Mesendoderm (in vitro differentiated cells): ENCODE measurements around the gene SLC23A2. TPM values are rescaled to one million over a fixed set of nuclear protein-coding genes. Genes with fewer than 3 reads are reported as not detected.

Experiments used
- DNase-seq: peaks from one replicate; pipeline ENCODE4 v3.0.0; 2013
- H2AK5ac ChIP-seq: 2 replicates; pipeline ENCODE4 v1.6.1; 2013; ENCODE audit warnings: low read length, inconsistent platforms
- H2BK120ac ChIP-seq: 2 replicates; pipeline ENCODE4 v1.6.1; 2013; ENCODE audit warnings: low read depth, mild to moderate bottlenecking, low read length, moderate library complexity, mixed read lengths
- H2BK15ac ChIP-seq: replicated peaks from 2 replicates; pipeline ENCODE4 v1.6.1; 2013; ENCODE audit warnings: low read depth, mild to moderate bottlenecking, moderate library complexity
- H2BK5ac ChIP-seq: 2 replicates; pipeline ENCODE4 v1.6.1; 2013; ENCODE audit warnings: low read length, inconsistent platforms
- H3K18ac ChIP-seq: 2 replicates; pipeline ENCODE4 v1.6.1; 2013; ENCODE audit warnings: mild to moderate bottlenecking, low read length, mixed read lengths
- H3K23ac ChIP-seq: one replicate; pipeline ENCODE4 v1.6.1; 2013; ENCODE audit warnings: low read length
- H3K27ac ChIP-seq: 2 replicates; pipeline ENCODE4 v1.5.1; 2013; ENCODE audit warnings: low read depth, mild to moderate bottlenecking, inconsistent platforms, low read length, moderate library complexity
- H3K27me3 ChIP-seq: 2 replicates; pipeline ENCODE4 v1.6.1; 2013; ENCODE audit warnings: low read length, control low read depth, mild to moderate bottlenecking, inconsistent platforms; ENCODE audit not compliant: insufficient read depth, poor library complexity
- H3K36me3 ChIP-seq: 2 replicates; pipeline ENCODE4 v1.6.1; 2013; ENCODE audit warnings: low read length, inconsistent platforms; ENCODE audit not compliant: control insufficient read depth, insufficient read depth
- H3K4ac ChIP-seq: one replicate; pipeline ENCODE4 v1.6.1; 2013; ENCODE audit warnings: low read depth, mild to moderate bottlenecking, low read length, moderate library complexity
- H3K4me1 ChIP-seq: 2 replicates; pipeline ENCODE4 v1.6.1; 2013; ENCODE audit warnings: low read depth, low read length, inconsistent platforms; ENCODE audit not compliant: control insufficient read depth
- H3K4me2 ChIP-seq: 2 replicates; pipeline ENCODE4 v1.6.1; 2013; ENCODE audit warnings: low read length
- H3K4me3 ChIP-seq: 2 replicates; pipeline ENCODE4 v1.5.1; 2013; ENCODE audit warnings: mild to moderate bottlenecking, low read length
- H3K56ac ChIP-seq: one replicate; pipeline ENCODE4 v1.6.1; 2013; ENCODE audit warnings: low read length
- H3K79me1 ChIP-seq: 2 replicates; pipeline ENCODE4 v1.6.1; 2013; ENCODE audit warnings: low read length, inconsistent platforms
- H3K79me2 ChIP-seq: 2 replicates; pipeline ENCODE4 v1.6.1; 2013; ENCODE audit warnings: mild to moderate bottlenecking, low read length; ENCODE audit not compliant: control insufficient read depth, insufficient read depth
- H3K9ac ChIP-seq: 2 replicates; pipeline ENCODE4 v1.6.1; 2013; ENCODE audit warnings: low read length, inconsistent platforms
- H4K5ac ChIP-seq: one replicate; pipeline ENCODE4 v1.6.1; 2013; ENCODE audit warnings: low read length
- H4K8ac ChIP-seq: one replicate; pipeline ENCODE4 v1.6.1; 2013; ENCODE audit warnings: low read depth, mild to moderate bottlenecking, control low read depth, low read length, moderate library complexity
- WGBS: extraction: QIAGEN DNeasy Blood & Tissue Kit; methylation state at CpG from one replicate; pipeline ENCODE4 v1.1.7; 2013; ENCODE audit warnings: low lambda C conversion rate, missing lambda C conversion rate; ENCODE audit not compliant: insufficient coverage; ENCODE audit errors: extremely low coverage; 5-methylcytosine and 5-hydroxymethylcytosine counted together
- polyA plus RNA-seq, 2 experiments: library from polyadenylated mRNA; stranded (reverse); fragments of 200-250 nt; gene quantifications; one replicate each; pipeline ENCODE4 v1.2.3, GENCODE V29; 2013

Gene SLC23A2
- 8.1 TPM for polyA plus RNA-seq (2013, experiment 1 of 2)
- 8.0 TPM for polyA plus RNA-seq (2013, experiment 2 of 2)

DNA sequence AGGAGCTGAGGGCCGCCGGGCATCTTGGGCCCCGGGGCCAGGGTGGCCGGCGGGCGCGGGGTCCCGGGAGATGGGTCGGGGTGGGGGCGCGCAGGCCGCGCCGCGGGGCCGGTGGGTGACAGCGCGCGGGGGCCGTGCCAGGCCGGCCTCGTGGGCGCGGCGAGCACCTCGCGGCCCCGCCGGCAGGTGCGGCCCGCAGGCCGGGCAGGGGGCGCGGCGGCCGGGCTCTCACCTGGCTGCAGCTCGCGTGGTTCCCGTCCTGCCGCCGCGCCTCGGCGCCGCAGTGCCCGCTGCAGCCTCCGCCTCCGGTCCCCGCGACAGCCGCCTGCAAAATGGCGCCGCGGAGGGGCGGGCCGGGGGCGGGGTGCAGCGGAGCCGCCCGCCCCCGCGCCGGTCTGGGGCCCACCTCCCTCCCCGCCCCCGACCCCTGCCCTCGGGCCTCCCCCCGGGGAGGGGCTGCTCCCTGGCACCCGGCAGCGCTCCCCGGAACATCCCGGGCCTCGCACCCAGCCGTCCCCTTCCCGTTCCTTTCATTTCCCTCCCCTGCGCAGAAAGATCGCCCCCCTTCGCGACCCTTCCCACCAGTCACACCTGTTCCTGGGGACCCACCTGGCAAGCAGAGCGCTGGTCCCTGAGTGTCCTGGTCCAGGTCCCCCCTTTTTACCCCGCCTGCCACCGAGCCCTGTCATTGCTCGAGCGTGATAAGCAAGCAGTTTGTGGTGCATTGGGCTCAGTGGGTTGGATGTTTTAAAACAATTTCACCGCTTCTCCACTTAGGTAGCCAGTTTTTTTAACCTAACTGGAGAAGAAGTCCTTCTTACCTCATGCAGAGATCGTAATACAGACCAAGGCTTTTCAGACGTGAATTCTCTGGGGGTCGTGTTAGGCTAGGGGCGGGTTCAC lies at the start of gene SLC23A2:
SLC23A2 (minus strand) TSS at position 337 of the 903 bp plus-strand sequence. CDS start 68,948 bp downstream, outside the sequence.
- Histone ChIP-seq H3K18ac (peak within 1 kb of the TSS; percentile 78), H3K79me2 (peaks cover 1% of the 10 kb centered on the region), H4K8ac (no peak within 1 kb of the TSS), H3K4me3 (peak within 1 kb of the TSS; percentile 46), H2BK5ac (no peak within 1 kb of the TSS), H3K23ac (peak within 1 kb of the TSS; percentile 6), H3K27me3 (peaks cover 2% of the 10 kb centered on the region), H3K4me1 (no peaks in the 10 kb centered on the region), H3K79me1 (peaks cover 4% of the 10 kb centered on the region), H3K27ac (no peak within 1 kb of the TSS), H3K36me3 (no peaks in the 10 kb centered on the region), H2BK15ac (no peak within 1 kb of the TSS), H3K4me2 (peak within 1 kb of the TSS; percentile 78), H2BK120ac (no peak within 1 kb of the TSS), H3K4ac (no peak within 1 kb of the TSS), H3K56ac (peak within 1 kb of the TSS; percentile 74), H4K5ac (no peak within 1 kb of the TSS), H2AK5ac (no peak within 1 kb of the TSS), H3K9ac (peak within 1 kb of the TSS; percentile 68)
- peak; percentile 31 for DNase-seq
- WGBS = no CpG with 5 or more reads among the region's 88 CpGs

- Histone ChIP-seq H2BK5ac (no peak overlapping the region), H3K4me3 (no peak overlapping the region), H3K27ac (no peak overlapping the region), H3K4me2 (no peak overlapping the region), H3K36me3 (no peaks in the 10 kb centered on the region), H3K79me2 (no peaks in the 10 kb centered on the region), H3K56ac (no peak overlapping the region), H3K4me1 (no peaks in the 10 kb centered on the region), H3K4ac (no peak overlapping the region), H2BK15ac (no peak overlapping the region), H2BK120ac (no peak overlapping the region), H2AK5ac (no peak overlapping the region), H3K23ac (no peak overlapping the region), H3K9ac (no peak overlapping the region), H4K8ac (no peak overlapping the region), H3K79me1 (no peaks in the 10 kb centered on the region), H4K5ac (no peak overlapping the region), H3K27me3 (no peaks in the 10 kb centered on the region), H3K18ac (no peak overlapping the region)
- DNase-seq = no peak
- WGBS = no CpG with 5 or more reads among the region's 8 CpGs
Measured at GRCh38 chr20:5046656-5047339, 45.5 kb upstream of the SLC23A2 start.

DNA sequence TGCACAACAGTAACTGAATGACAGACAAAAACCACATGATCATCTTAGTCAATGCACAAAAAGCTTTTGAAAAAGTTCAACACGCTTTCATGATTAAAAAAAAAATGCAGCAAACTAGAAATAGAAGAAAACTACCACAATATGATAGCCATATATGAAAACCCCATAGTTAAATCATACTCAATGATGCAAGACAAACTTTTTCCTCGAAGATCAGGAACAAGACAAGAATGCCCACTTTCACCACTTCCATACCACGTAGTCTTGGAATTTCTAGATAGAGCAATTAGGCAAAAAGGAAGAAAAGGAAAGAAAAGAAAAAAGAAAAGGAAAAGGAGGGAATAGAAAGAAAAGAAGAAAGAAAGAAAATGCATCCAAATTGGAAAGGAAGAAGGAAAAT lies 44.6 kb upstream of the SLC23A2 start:
- H3K36me3 ChIP-seq = no peaks in the 10 kb centered on the region
- H3K79me2 ChIP-seq = no peaks in the 10 kb centered on the region
- H3K4me3 ChIP-seq = no peak overlapping the region
- no peak overlapping the region for H3K18ac ChIP-seq
- H2AK5ac ChIP-seq = no peak overlapping the region
- H3K9ac ChIP-seq = no peak overlapping the region
- no peaks in the 10 kb centered on the region for H3K79me1 ChIP-seq
- no peak overlapping the region for H2BK5ac ChIP-seq
- no peak overlapping the region for H3K27ac ChIP-seq
- H3K4me1 ChIP-seq = no peaks in the 10 kb centered on the region
- H2BK15ac ChIP-seq = no peak overlapping the region
- H3K27me3 ChIP-seq = no peaks in the 10 kb centered on the region
- H2BK120ac ChIP-seq = no peak overlapping the region
- no peak overlapping the region for H4K8ac ChIP-seq
- no peak overlapping the region for H3K4me2 ChIP-seq
- H3K23ac ChIP-seq = no peak overlapping the region
- WGBS = no CpG with 5 or more reads among the region's 3 CpGs
- H3K4ac ChIP-seq = no peak overlapping the region
- H3K56ac ChIP-seq = no peak overlapping the region
- no peak overlapping the region for H4K5ac ChIP-seq
- DNase-seq = no peak

DNA sequence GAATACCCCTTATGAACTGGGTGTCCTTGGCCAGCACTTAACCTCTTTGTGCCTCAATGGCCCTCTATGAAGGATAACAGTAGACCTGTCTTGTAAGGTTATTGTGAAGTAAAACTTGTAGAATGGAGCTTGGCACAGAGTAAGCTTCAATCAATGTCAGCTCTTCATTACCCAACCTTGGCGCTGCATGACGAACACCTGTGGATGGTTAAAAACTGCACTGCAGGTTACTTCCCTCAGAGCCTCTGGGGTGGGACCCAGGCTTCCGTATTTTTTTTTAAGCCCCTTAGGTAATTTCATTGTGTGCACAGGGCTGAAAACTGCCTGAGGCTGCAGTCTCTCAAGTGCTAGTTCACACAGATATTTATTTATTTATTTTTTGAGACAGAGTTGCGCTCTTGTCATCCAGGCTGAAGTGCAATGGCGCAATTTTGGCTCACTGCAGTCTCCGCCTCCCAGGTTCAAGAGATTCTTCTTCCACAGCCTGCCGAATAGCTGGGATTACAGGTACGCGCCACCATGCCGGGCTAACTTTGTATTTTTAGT lies 42.8 kb upstream of the SLC23A2 start:
- H3K79me1 ChIP-seq = no peaks in the 10 kb centered on the region
- H3K36me3 ChIP-seq = no peaks in the 10 kb centered on the region
- no peak overlapping the region for H3K4me3 ChIP-seq
- H3K79me2 ChIP-seq = no peaks in the 10 kb centered on the region
- H3K56ac ChIP-seq = no peak overlapping the region
- no peaks in the 10 kb centered on the region for H3K4me1 ChIP-seq
- WGBS = no CpG with 5 or more reads among the region's 10 CpGs
- H2BK15ac ChIP-seq = no peak overlapping the region
- H4K5ac ChIP-seq = no peak overlapping the region
- no peak overlapping the region for H4K8ac ChIP-seq
- H3K4ac ChIP-seq = no peak overlapping the region
- no peak overlapping the region for H3K23ac ChIP-seq
- no peak for DNase-seq
- H3K4me2 ChIP-seq = no peak overlapping the region
- no peak overlapping the region for H3K18ac ChIP-seq
- no peak overlapping the region for H3K27ac ChIP-seq
- H2BK120ac ChIP-seq = no peak overlapping the region
- no peak overlapping the region for H2BK5ac ChIP-seq
- no peak overlapping the region for H3K9ac ChIP-seq
- H2AK5ac ChIP-seq = no peak overlapping the region
- no peaks in the 10 kb centered on the region for H3K27me3 ChIP-seq

DNA sequence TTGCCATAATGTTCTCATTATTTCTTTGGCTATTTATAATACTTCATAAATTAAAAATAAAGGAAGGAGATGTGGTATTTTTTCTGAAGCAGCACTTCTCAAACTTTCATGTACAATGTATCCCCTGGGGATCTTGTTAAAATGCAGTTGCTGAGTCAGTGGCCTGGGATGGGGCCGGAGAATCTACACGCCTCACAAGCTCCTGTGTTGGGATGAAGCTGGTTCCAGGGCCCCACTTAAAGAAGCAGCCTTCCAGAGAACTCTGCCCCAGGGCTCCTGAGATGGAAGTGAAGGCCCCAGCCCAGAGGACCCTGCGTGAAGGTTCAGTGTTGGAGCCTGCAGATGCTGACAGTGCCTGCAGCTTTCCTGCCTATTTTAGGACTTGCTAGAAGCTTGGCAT lies 40.1 kb upstream of the SLC23A2 start:
- no peak overlapping the region for H3K4me2 ChIP-seq
- no peak overlapping the region for H3K23ac ChIP-seq
- H3K4me1 ChIP-seq = no peaks in the 10 kb centered on the region
- H3K4me3 ChIP-seq = no peak overlapping the region
- peak; percentile 35 for DNase-seq
- H3K56ac ChIP-seq = no peak overlapping the region
- H2BK15ac ChIP-seq = no peak overlapping the region
- H2AK5ac ChIP-seq = no peak overlapping the region
- no peaks in the 10 kb centered on the region for H3K79me1 ChIP-seq
- no peak overlapping the region for H2BK120ac ChIP-seq
- no peaks in the 10 kb centered on the region for H3K36me3 ChIP-seq
- no peak overlapping the region for H3K27ac ChIP-seq
- no peak overlapping the region for H4K8ac ChIP-seq
- no peak overlapping the region for H3K9ac ChIP-seq
- WGBS = no CpG with 5 or more reads among the region's 3 CpGs
- H3K4ac ChIP-seq = peak overlapping the region; percentile 31
- no peaks in the 10 kb centered on the region for H3K79me2 ChIP-seq
- no peak overlapping the region for H4K5ac ChIP-seq
- no peak overlapping the region for H2BK5ac ChIP-seq
- no peak overlapping the region for H3K18ac ChIP-seq
- H3K27me3 ChIP-seq = no peaks in the 10 kb centered on the region
